Heart left ventricle (tissue), 13 donors: ENCODE data around the gene GRIK5.

Experiments used
- CTCF ChIP-seq, 12 donors: fragments of 200-600 bp; sonication (generic) in 4 of 12; IDR thresholded peaks; one replicate each; pipeline versions ENCODE4 v1.5.0 to v1.8.0; 2018 to 2022; ENCODE audit warnings: antibody characterized with exemption in 12 of 12, mild to moderate bottlenecking in 5 of 12
- POLR2A ChIP-seq, 2 donors: fragments of 450-650 bp; IDR thresholded peaks; one replicate each; pipeline ENCODE4 v1.6.1; 2017; ENCODE audit warnings: antibody characterized with exemption in 2 of 2, mild to moderate bottlenecking in 2 of 2, moderate library complexity in 2 of 2
- donor health status: ischemic (EF 13 %, LVEDD 7.1; RV severe dilation, severe dysfunction).
- donor health status: DM: no; HTN: yes; CAD: no.
- donor health status: DM: no; HTN: no; CAD: no.
- donor health status: ischemic (EF 25% LVEDD 6.9; RV normal size, moderate dysfunction).
- donor health status: ischemic (EF 25% LVEDD 5.7; RV mildly dilated, moderate dysfunction).
- donor health status: ischemic (EF 35%, LVEDD 5.7; RV mildly dilated, moderate dysfunction).
- donor health status: nonischemic (EF 11% LVEDD 7.7; RV severe dilation, severe dysfunction).
- donor health status: DM: yes; HTN: yes; CAD: no.
- donor health status: PGD.
- donor health status: ischemic (EF 29% LVEDD 5.4; RV normal size, mild dysfunction).
- donor health status: nonischemic (EF 23%, LVEDD 6.1; RV moderate dilation, normal function).

- no peak for TF ChIP-seq CTCF (IDR thresholded peaks at IDR 0.05)
- TF ChIP-seq POLR2A (IDR thresholded peaks at IDR 0.05), result no peak
Observed at GRCh38 chr19:42115219-42115618, 45.2 kb upstream of the GRIK5 start.
